Measurements from ENCODE around the gene GREB1. TPM values are rescaled to one million over a fixed set of nuclear protein-coding genes. Genes with fewer than 3 reads are reported as not detected.

Gene GREB1
- total RNA-seq, 1 experiment from 2014 or later, result 0.90 TPM

- H3K4me1 Mint-ChIP-seq (ENCODE audit: low read depth, unreplicated experiment), result peaks cover 8% of the 10 kb centered on the region
- H3K36me3 Mint-ChIP-seq (ENCODE audit: insufficient read depth, unreplicated experiment), result no peaks in the 10 kb centered on the region
- BruUV-seq (replicated peaks), result no TSS peak
- no peak overlapping the region for H3K4me3 Mint-ChIP-seq (ENCODE audit: low read depth, unreplicated experiment)
- H3K9me3 Mint-ChIP-seq (ENCODE audit: low read depth, unreplicated experiment), result no peaks in the 10 kb centered on the region
- no peak overlapping the region for H3K27ac Mint-ChIP-seq (ENCODE audit: unreplicated experiment)
- H3K27me3 Mint-ChIP-seq (ENCODE audit: unreplicated experiment), result peaks cover 43% of the 10 kb centered on the region
- no peak for TF ChIP-seq CTCF (IDR thresholded peaks at IDR 0.05; ENCODE audit: unreplicated experiment)
- no peak for DNase-seq
- CTCF ChIA-PET, result interaction anchor here (0.6 kb wide), 2 partner anchors 131 to 149 kb away, joined by 3 to 5 read pairs; partner anchors contain the start of genes E2F6 and LPIN1
- intact Hi-C loops (cut with micrococcal nuclease; ENCODE audit: unreplicated experiment), result no loop called here
Measured at GRCh38 chr2:11615209-11615608, 81.4 kb downstream of the GREB1 start.

GRCh38 chr2:11616097-11616687 lies 82.3 kb downstream of the GREB1 start:
- intact Hi-C loops (cut with micrococcal nuclease; ENCODE audit: unreplicated experiment), result no loop called here
- H3K27ac Mint-ChIP-seq (ENCODE audit: unreplicated experiment), result no peak overlapping the region

GRCh38 chr2:11616851-11617415 lies 83.1 kb downstream of the GREB1 start:
- Mint-ChIP-seq H3K9me3 (ENCODE audit: low read depth, unreplicated experiment) (no peaks in the 10 kb centered on the region), H3K27ac (ENCODE audit: unreplicated experiment) (no peak overlapping the region), H3K4me3 (ENCODE audit: low read depth, unreplicated experiment) (no peak overlapping the region), H3K36me3 (ENCODE audit: insufficient read depth, unreplicated experiment) (no peaks in the 10 kb centered on the region), H3K27me3 (ENCODE audit: unreplicated experiment) (peaks cover 54% of the 10 kb centered on the region), H3K4me1 (ENCODE audit: low read depth, unreplicated experiment) (peaks cover 6% of the 10 kb centered on the region)
- intact Hi-C loops (cut with micrococcal nuclease; ENCODE audit: unreplicated experiment), result no loop called here
- DNase-seq, result no peak
- no peak for TF ChIP-seq CTCF (IDR thresholded peaks at IDR 0.05; ENCODE audit: unreplicated experiment)
- no TSS peak for BruUV-seq (replicated peaks)
- CTCF ChIA-PET, result no interaction called here

More at GRCh38 chr2:11616097-11616687, 82.3 kb downstream of the GREB1 start:
- CTCF ChIA-PET, result no interaction called here
- no peak for DNase-seq
- Mint-ChIP-seq H3K4me1 (ENCODE audit: low read depth, unreplicated experiment) (peaks cover 8% of the 10 kb centered on the region), H3K27me3 (ENCODE audit: unreplicated experiment) (peaks cover 52% of the 10 kb centered on the region), H3K36me3 (ENCODE audit: insufficient read depth, unreplicated experiment) (no peaks in the 10 kb centered on the region), H3K4me3 (ENCODE audit: low read depth, unreplicated experiment) (no peak overlapping the region), H3K9me3 (ENCODE audit: low read depth, unreplicated experiment) (no peaks in the 10 kb centered on the region)
- no TSS peak for BruUV-seq (replicated peaks)
- no peak for TF ChIP-seq CTCF (IDR thresholded peaks at IDR 0.05; ENCODE audit: unreplicated experiment)

GRCh38 chr2:11617527-11617926 lies 83.7 kb downstream of the GREB1 start:
- BruUV-seq (replicated peaks), result no TSS peak
- Mint-ChIP-seq H3K36me3 (ENCODE audit: insufficient read depth, unreplicated experiment) (no peaks in the 10 kb centered on the region), H3K4me1 (ENCODE audit: low read depth, unreplicated experiment) (peaks cover under 1% of the 10 kb centered on the region), H3K27ac (ENCODE audit: unreplicated experiment) (no peak overlapping the region), H3K9me3 (ENCODE audit: low read depth, unreplicated experiment) (no peaks in the 10 kb centered on the region), H3K4me3 (ENCODE audit: low read depth, unreplicated experiment) (no peak overlapping the region), H3K27me3 (ENCODE audit: unreplicated experiment) (peaks cover 60% of the 10 kb centered on the region)
- CTCF ChIA-PET, result no interaction called here
- DNase-seq, result no peak
- TF ChIP-seq CTCF (IDR thresholded peaks at IDR 0.05; ENCODE audit: unreplicated experiment), result no peak
- intact Hi-C loops (cut with micrococcal nuclease; ENCODE audit: unreplicated experiment), result no loop called here

Data from Calu3 (cell line).